Measurements from ENCODE around the gene TYRO3. TPM values are rescaled to one million over a fixed set of nuclear protein-coding genes. Genes with fewer than 3 reads are reported as not detected.

Gene TYRO3
- total and polyA plus RNA-seq, 2 of the 13 experiments (the other 11 are each of a cell fraction or from before 2014, with no cell fraction given): 24.0 to 43.6 TPM

- TF ChIP-seq, protein P1, sequence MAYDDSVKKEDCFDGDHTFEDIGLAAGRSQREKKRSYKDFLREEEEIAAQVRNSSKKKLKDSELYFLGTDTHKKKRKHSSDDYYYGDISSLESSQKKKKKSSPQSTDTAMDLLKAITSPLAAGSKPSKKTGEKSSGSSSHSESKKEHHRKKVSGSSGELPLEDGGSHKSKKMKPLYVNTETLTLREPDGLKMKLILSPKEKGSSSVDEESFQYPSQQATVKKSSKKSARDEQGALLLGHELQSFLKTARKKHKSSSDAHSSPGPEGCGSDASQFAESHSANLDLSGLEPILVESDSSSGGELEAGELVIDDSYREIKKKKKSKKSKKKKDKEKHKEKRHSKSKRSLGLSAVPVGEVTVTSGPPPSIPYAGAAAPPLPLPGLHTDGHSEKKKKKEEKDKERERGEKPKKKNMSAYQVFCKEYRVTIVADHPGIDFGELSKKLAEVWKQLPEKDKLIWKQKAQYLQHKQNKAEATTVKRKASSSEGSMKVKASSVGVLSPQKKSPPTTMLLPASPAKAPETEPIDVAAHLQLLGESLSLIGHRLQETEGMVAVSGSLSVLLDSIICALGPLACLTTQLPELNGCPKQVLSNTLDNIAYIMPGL (CRISPR knock-in tag; IDR thresholded peaks at IDR 0.05; ENCODE audit: borderline replicate concordance in 1 of 2, low read depth in 1 of 2): peak in 1 of 2 experiments; percentile 30; a peak in 1 of 4 replicates
- peak; percentile 19 for TF ChIP-seq TEAD3 (CRISPR knock-in tag; optimal IDR thresholded peaks at IDR 0.05; ENCODE audit: borderline replicate concordance)
- no peak for TF ChIP-seq SRSF9 (IDR thresholded peaks at IDR 0.05; ENCODE audit: borderline replicate concordance, insufficient read depth, low read depth, low read length, poor library complexity, severe bottlenecking)
- TF ChIP-seq RAD21 (CRISPR knock-in tag; IDR thresholded peaks at IDR 0.05): peak; percentile 67
- TF ChIP-seq HDAC2 (CRISPR knock-in tag; IDR thresholded peaks at IDR 0.05): 0 out of 2 replicates have a peak, but pooled peaks have one; percentile 19
- TF ChIP-seq, protein P2, sequence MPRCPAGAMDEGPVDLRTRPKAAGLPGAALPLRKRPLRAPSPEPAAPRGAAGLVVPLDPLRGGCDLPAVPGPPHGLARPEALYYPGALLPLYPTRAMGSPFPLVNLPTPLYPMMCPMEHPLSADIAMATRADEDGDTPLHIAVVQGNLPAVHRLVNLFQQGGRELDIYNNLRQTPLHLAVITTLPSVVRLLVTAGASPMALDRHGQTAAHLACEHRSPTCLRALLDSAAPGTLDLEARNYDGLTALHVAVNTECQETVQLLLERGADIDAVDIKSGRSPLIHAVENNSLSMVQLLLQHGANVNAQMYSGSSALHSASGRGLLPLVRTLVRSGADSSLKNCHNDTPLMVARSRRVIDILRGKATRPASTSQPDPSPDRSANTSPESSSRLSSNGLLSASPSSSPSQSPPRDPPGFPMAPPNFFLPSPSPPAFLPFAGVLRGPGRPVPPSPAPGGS (CRISPR knock-in tag; IDR thresholded peaks at IDR 0.05): no peak
- 0 out of 2 replicates have a peak, but pooled peaks have one; percentile 13 for TF ChIP-seq HNF4G (IDR thresholded peaks at IDR 0.05; ENCODE audit: borderline replicate concordance, low read depth, low read length)
- no peak for TF ChIP-seq HNF4G (CRISPR knock-in tag; IDR thresholded peaks at IDR 0.05; ENCODE audit: borderline replicate concordance, low read depth)
- no peak for TF ChIP-seq JDP2 (CRISPR knock-in tag; IDR thresholded peaks at IDR 0.05; ENCODE audit: borderline replicate concordance)
- TF ChIP-seq NCOA2 (CRISPR knock-in tag; IDR thresholded peaks at IDR 0.05): no peak
- no peak for TF ChIP-seq MED8 (CRISPR knock-in tag; IDR thresholded peaks at IDR 0.05; ENCODE audit: insufficient replicate concordance)
- no peak for TF ChIP-seq ZBTB49 (CRISPR knock-in tag; IDR thresholded peaks at IDR 0.05; ENCODE audit: borderline replicate concordance)
- no peak for TF ChIP-seq ZKSCAN1 (IDR thresholded peaks at IDR 0.05; ENCODE audit: low read length)
- no peak for TF ChIP-seq ZNF263 (CRISPR knock-in tag; IDR thresholded peaks at IDR 0.05)
- no peak for TF ChIP-seq PHB2 (IDR thresholded peaks at IDR 0.05; ENCODE audit: partially characterized antibody)
- TF ChIP-seq ZEB1 (IDR thresholded peaks at IDR 0.05; ENCODE audit: insufficient replicate concordance, low read depth): no peak
- TF ChIP-seq FOXO1 (CRISPR knock-in tag; IDR thresholded peaks at IDR 0.05): no peak
- no peak for TF ChIP-seq CENPT (CRISPR knock-in tag; IDR thresholded peaks at IDR 0.05; ENCODE audit: low read depth)
- TF ChIP-seq HNRNPLL (IDR thresholded peaks at IDR 0.05; ENCODE audit: low read depth, low read length, poor library complexity, severe bottlenecking): no peak
- 0 out of 2 replicates have a peak, but pooled peaks have one; percentile 30 for TF ChIP-seq ZFX (CRISPR knock-in tag; IDR thresholded peaks at IDR 0.05; ENCODE audit: low read depth)
Measured at GRCh38 chr15:41561777-41562145, 2.7 kb downstream of the TYRO3 start (continued).

Measured in HepG2 (cell line).